ENCODE data around the gene ZNF101. TPM values are rescaled to one million over a fixed set of nuclear protein-coding genes. Genes with fewer than 3 reads are reported as not detected.

The ZNF101 gene
- polyA plus RNA-seq, 1 experiment = 2.5 TPM

- no peak overlapping the region for H3K4me3 ChIP-seq (ENCODE audit: low read depth, low read length)
- TF ChIP-seq, protein P1, sequence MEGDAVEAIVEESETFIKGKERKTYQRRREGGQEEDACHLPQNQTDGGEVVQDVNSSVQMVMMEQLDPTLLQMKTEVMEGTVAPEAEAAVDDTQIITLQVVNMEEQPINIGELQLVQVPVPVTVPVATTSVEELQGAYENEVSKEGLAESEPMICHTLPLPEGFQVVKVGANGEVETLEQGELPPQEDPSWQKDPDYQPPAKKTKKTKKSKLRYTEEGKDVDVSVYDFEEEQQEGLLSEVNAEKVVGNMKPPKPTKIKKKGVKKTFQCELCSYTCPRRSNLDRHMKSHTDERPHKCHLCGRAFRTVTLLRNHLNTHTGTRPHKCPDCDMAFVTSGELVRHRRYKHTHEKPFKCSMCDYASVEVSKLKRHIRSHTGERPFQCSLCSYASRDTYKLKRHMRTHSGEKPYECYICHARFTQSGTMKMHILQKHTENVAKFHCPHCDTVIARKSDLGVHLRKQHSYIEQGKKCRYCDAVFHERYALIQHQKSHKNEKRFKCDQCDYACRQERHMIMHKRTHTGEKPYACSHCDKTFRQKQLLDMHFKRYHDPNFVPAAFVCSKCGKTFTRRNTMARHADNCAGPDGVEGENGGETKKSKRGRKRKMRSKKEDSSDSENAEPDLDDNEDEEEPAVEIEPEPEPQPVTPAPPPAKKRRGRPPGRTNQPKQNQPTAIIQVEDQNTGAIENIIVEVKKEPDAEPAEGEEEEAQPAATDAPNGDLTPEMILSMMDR (IDR thresholded peaks at IDR 0.05; ENCODE audit: insufficient read depth, low read depth, low read length) = no peak
- CTCF ChIA-PET = interaction anchor here (2.4 kb wide), 1 partner anchor 117 kb away, joined by 17 read pairs; no protein-coding TSS in a partner anchor
- POLR2A ChIA-PET = no interaction called here
- no peak for DNase-seq (ENCODE audit: low read depth)
- H3K27me3 ChIP-seq (ENCODE audit: control insufficient read depth, insufficient read depth, low read length) = no peaks in the 10 kb centered on the region
- H3K36me3 ChIP-seq (ENCODE audit: control insufficient read depth, insufficient read depth, low read length) = peaks cover 56% of the 10 kb centered on the region
Measured at GRCh38 chr19:19649155-19649554, 19.5 kb upstream of the ZNF101 start.

GRCh38 chr19:19649580-19649995, 19.1 kb upstream of the ZNF101 start:
- no peak for DNase-seq (ENCODE audit: low read depth)
- ChIA-PET CTCF (interaction anchor here (1.0 to 2.4 kb wide), 2 partner anchors 9 to 118 kb away, joined by 4 to 17 read pairs; no protein-coding TSS in a partner anchor), POLR2A (no interaction called here)
- no peaks in the 10 kb centered on the region for H3K27me3 ChIP-seq (ENCODE audit: control insufficient read depth, insufficient read depth, low read length)
- H3K36me3 ChIP-seq (ENCODE audit: control insufficient read depth, insufficient read depth, low read length) = peaks cover 60% of the 10 kb centered on the region
- no peak overlapping the region for H3K4me3 ChIP-seq (ENCODE audit: low read depth, low read length)
- TF ChIP-seq, protein P1 (IDR thresholded peaks at IDR 0.05; ENCODE audit: insufficient read depth, low read depth, low read length) = no peak

GRCh38 chr19:19650331-19650730, 18.3 kb upstream of the ZNF101 start:
- H3K4me3 ChIP-seq (ENCODE audit: low read depth, low read length) = no peak overlapping the region
- ChIA-PET CTCF (interaction anchor here (1.0 to 2.4 kb wide), 3 partner anchors 10 to 118 kb away, joined by 3 to 17 read pairs (median 4); no protein-coding TSS in a partner anchor), POLR2A (no interaction called here)
- TF ChIP-seq, protein P1 (IDR thresholded peaks at IDR 0.05; ENCODE audit: insufficient read depth, low read depth, low read length) = no peak
- no peak for DNase-seq (ENCODE audit: low read depth)
- H3K36me3 ChIP-seq (ENCODE audit: control insufficient read depth, insufficient read depth, low read length) = peaks cover 62% of the 10 kb centered on the region
- H3K27me3 ChIP-seq (ENCODE audit: control insufficient read depth, insufficient read depth, low read length) = no peaks in the 10 kb centered on the region

DNA sequence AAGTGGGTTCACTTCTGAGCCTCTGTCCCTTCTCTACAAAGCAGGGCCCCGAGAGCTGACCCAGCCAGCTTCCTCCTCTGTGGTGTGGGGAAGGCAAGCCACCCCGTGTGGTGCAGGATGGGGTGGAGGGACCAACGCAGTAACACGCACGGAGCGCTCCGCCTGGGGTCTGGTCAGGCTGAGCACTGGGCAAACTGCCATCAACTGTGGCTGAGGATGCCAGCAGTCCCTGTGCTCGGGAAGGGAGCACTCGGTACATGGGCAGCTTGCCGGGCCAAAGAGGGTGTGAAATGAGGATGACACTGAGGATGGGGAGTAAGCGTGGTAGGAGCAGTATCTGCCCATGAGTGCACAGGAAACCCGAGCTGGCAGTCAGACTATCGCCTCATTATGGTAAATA, 17.6 kb upstream of the ZNF101 start:
- POLR2A ChIA-PET = no interaction called here
- CTCF ChIA-PET = interaction anchor here (0.9 to 2.4 kb wide), 3 partner anchors 97 to 168 kb away, joined by 3 to 17 read pairs (median 3); no protein-coding TSS in a partner anchor
- TF ChIP-seq, protein P1 (IDR thresholded peaks at IDR 0.05; ENCODE audit: insufficient read depth, low read depth, low read length) = no peak

GRCh38 chr19:19652482-19653295, 15.9 kb upstream of the ZNF101 start:
- Histone ChIP-seq H3K4me3 (ENCODE audit: low read depth, low read length) (no peak overlapping the region), H3K27me3 (ENCODE audit: control insufficient read depth, insufficient read depth, low read length) (no peaks in the 10 kb centered on the region), H3K36me3 (ENCODE audit: control insufficient read depth, insufficient read depth, low read length) (peaks cover 68% of the 10 kb centered on the region)
- POLR2A ChIA-PET = no interaction called here
- CTCF ChIA-PET = interaction anchor here (1.0 to 1.6 kb wide), 3 partner anchors 9 to 286 kb away, joined by 3 to 7 read pairs (median 5); partner anchors contain the start of gene GMIP
- TF ChIP-seq, protein P1 (IDR thresholded peaks at IDR 0.05; ENCODE audit: insufficient read depth, low read depth, low read length) = no peak
- no peak for DNase-seq (ENCODE audit: low read depth)

More for the DNA sequence above, 17.6 kb upstream of the ZNF101 start:
- no peak for DNase-seq (ENCODE audit: low read depth)
- Histone ChIP-seq H3K4me3 (ENCODE audit: low read depth, low read length) (no peak overlapping the region), H3K27me3 (ENCODE audit: control insufficient read depth, insufficient read depth, low read length) (no peaks in the 10 kb centered on the region), H3K36me3 (ENCODE audit: control insufficient read depth, insufficient read depth, low read length) (peaks cover 64% of the 10 kb centered on the region)
